GM18867 (cell line): Measurements from ENCODE around the gene BEND3.
"Not testable (repeated sequence)": the region's sequence is repeated elsewhere in the genome, so short reads cannot be mapped to it uniquely, and the experiment has no call there.

Experiments used
- ATAC-seq: cut with Tn5 transposase; IDR thresholded peaks from one replicate; pipeline ENCODE4 v1.9.1; 2021; ENCODE audit warnings: mild to moderate bottlenecking, moderate library complexity; ENCODE audit not compliant: unreplicated experiment

BEND3 gene

DNA sequence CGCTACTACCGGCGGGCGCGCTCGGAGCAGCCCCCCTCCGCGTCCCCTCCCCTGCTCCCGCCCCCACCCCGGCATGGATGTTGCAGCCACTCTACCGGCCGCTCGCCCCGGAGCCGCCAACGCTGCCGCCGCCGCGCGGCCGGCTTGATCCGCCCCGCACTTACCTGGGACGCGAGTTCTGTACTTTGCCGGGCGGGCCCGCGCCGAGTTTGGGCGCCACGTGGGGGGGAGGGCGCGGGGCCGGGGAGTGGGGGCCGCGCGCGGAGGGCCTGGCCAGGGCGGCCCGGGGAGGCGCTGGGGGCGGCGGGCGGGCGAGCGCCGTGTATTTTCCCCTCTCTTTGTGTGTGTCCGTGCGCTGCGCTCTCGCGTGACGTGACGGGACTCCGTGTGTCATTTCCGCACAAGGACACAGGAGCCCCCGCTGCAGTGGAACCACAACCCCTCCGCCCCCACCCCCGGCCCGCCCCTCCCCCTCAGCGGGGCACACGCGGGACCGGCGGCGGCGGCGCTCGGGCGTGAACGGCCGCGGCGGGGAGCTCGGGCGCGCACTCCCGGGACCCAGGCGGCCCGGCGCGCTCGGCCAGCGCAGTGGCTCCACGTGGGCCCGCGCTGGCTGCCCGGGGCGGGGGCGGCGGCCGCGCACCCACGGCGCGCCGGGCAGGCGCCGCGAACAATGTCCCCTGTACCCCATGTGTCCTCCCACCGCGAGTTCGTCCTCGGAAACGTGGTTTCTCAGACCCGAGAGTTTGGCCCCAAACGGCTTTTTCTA, at the start of gene BEND3:
TSS of gene BEND3 (minus strand) at position 590 of the 769 bp plus-strand sequence. CDS start 16,230 bp downstream, outside the sequence.
- ATAC-seq, result peak; percentile 28

DNA sequence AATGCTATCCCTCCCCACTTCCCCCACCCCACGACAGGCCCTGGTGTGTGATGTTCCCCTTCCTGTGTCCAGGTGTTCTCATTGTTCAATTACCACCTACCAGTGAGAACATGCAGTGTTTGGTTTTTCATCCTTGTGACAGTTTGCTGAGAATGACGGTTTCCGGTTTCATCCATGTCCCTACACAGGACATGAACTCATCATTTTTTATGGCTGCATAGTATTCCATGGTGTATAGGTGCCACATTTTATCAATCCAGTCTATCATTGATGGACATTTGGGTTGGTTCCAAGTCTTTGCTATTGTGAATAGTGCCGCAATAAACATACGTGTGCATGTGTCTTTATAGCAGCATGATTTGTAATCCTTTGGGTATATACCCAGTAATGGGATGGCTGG, 49.0 kb upstream of the BEND3 start:
- ATAC-seq, result not testable (repeated sequence)

DNA sequence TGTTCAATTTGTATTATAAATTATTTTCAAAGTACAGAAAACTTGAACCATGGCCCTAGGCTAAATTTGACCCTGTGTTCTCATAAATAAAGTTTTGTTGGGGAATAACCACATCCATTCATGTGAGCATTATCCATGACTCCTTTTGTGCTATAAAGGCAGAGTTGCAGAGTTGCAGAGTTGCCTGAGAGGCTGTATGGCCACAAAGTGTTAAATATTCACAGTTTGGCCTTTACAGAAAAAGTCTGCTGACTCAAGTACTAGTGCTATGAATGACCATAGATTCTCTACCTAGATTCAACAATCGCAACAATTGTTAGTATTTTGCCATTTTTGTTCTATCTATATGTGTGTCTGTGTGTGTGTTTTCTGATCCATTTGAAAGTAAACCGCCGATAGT, 46.2 kb upstream of the BEND3 start:
- no peak for ATAC-seq

GRCh38 chr6:107156617-107157016, 41.3 kb upstream of the BEND3 start:
- no peak for ATAC-seq

DNA sequence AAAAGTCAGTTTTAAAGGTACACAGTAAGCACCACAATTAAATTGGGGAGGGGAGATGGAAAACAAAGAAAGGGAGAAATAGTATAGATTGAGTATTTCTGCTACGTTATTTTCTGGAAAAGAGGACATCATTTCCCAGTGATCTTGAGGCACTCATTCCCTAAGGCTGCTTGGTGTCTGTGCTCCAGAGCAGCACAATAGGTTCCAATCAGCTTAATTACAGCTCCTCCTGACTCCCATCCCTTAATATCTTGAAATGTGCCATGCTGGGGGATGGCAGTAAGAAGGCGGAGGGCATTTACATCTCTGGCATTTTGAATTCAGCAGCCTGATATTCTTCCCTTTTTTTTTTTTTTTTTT, 39.5 kb upstream of the BEND3 start:
- ATAC-seq, result no peak

- no peak for ATAC-seq
Observed at GRCh38 chr6:107154131-107154800, 39.0 kb upstream of the BEND3 start.

- no peak for ATAC-seq
Observed at GRCh38 chr6:107152638-107153430, 37.5 kb upstream of the BEND3 start.

DNA sequence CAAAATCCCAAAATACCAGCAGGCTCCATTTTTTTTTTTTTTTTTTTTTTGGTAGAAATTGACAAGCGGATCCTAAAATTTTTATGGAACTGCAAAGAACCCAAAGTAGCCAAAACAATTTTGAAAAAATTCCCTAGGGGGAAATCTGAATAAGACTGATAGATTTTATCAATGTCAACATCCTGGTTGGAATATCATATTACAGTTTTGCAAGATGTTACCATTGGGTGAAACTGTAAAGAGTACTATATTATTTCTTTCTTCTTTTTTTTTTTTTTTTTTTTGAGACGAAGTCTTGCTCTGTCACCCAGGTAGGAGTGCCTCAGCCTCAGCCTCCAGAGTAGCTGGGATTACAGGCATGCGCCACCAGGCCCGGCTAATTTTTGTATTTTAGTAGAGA, 29.4 kb upstream of the BEND3 start:
- no peak for ATAC-seq

DNA sequence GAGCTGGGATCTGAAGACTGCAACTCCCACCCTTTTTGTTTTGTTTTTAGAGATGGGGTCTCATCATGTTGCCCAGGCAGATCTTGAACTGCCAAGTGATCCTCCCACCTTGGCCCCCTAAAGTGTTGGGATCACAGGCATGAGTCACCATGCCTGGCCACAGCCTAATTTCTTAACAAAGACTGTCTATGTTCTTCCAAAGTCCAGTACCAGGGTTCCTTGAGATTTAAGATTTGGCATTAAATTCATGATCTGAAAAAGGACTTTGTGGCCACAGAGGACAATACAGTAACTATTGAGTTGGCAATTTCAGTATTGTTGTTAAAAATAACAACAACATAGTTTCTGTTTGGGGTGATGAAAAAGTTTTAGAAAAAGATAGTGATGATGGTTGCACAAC, 28.7 kb upstream of the BEND3 start:
- no peak for ATAC-seq

DNA sequence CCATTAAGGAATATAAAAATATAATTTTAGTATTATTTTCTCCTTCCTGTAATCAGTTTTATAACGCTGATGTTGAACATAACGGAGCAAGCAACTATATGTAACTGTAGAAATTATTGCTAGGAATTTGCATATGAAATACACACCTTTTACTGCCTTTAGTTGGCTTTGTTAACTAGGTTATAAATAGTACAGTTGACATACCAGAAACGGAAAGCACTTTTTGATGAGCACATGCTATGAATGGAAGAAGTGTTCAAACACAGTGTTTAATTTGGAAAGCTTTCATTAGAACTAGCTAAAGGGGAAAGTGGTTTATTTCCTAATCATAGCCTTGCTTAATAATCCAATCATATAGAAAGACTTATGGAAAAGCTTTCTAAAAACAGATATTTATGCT, 25.3 kb upstream of the BEND3 start:
- ATAC-seq, result peak; percentile 63

- not testable (repeated sequence) for ATAC-seq
Observed at GRCh38 chr6:107136324-107136723, 21.0 kb upstream of the BEND3 start.

DNA sequence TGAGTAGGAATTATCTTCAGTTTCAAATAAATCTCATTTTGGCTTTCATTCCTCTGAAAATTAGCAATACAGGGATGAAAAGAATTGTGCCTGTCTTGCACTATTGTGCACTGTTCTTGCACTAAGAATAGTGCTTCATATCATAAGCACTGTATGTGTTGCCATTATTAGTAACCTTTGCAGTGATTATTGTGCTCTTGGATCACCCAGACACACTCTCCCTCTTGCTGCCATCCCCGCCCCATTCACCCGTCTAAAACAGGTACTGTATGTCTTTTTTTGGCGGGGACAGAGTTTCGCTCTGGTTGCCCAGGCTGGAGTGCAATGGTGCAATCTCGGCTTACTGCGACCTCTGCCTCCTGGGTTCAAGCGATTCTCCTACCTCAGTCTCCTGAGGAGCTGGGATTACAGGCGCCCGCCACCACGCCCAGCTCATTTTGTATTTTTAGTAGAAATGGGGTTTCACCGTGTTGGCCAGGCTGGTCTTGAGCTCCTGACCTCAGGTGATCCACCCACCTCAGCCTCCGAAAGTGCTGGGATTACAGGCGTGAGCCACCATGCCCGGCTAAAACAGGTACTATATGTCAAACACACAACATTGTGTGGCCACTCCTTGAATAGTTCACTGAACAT, 19.8 kb upstream of the BEND3 start:
- not testable (repeated sequence) for ATAC-seq

DNA sequence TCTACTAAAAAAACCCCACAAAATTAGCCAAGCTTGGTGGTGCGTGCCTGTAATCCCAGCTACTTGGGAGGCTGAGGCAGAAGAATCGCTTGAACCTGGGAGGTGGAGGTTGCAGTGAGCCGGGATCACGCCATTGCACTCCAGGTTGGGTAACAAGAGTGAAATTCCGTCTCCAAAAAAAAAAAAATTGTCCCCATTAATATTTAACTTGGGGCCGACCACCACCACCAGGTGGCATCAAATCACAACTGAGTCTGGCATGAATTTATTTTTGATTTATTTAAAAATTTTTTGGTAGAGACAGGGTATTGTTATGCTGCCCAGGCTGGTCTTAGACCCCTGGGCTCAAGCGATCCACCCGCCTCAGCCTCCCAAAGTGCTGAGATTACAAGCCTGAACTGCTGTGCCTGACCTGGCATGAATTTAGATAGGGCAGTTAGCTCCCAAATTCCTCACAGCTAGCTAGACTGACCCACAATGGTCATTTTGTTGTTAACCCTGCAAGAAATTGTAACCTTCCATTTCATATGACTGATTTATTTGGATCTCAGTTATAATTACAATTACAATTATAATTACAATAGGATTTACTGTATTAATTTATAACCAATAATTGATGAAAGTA, 17.1 kb upstream of the BEND3 start:
- no peak for ATAC-seq

GRCh38 chr6:107129370-107129925, 14.1 kb upstream of the BEND3 start:
- no peak for ATAC-seq

GRCh38 chr6:107128577-107128976, 13.3 kb upstream of the BEND3 start:
- ATAC-seq, result no peak

- no peak for ATAC-seq
Observed at GRCh38 chr6:107128175-107128574, 12.9 kb upstream of the BEND3 start.

GRCh38 chr6:107125771-107126170, 10.5 kb upstream of the BEND3 start:
- no peak for ATAC-seq

DNA sequence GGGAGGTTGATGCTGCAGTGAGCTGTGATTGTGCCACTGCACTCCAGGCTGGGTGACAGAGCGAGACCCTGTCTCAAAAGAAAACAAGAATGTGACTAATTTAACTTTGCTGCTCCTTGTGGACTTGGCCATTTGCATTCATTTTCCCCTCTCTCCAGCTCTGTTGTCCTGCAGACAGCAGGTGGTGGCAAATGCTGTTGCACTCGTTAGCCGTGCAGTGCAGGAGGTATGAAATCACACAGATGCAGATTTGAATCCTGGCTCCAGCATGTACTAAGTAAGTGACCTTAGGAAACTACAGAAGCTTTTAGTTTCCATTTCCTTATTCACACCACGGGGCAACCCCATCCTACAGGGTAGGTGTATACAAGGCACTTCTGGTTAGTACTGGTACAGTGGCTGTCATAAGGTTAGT, 9.6 kb upstream of the BEND3 start:
- ATAC-seq, result peak; percentile 77

DNA sequence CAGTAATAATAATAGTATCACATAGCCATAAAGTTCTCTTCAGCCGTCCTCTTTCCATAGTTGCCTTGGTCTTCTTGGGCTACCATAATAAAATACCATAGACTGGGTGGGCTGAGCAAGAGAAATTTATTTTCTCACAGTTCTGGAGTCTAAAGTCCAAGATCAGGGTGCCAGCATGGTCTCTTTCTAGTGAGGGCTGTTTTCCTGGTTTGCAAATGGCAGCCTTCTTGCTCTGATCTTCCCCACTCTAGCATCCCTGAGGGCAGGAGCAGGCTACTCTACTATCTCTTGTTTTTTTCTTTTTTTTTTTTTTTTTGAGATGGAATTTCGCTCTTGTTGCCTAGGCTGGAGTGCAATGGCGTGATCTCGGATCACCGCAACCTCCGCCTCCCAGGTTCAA, 8.2 kb upstream of the BEND3 start:
- no peak for ATAC-seq

GRCh38 chr6:107122748-107123147, 7.4 kb upstream of the BEND3 start:
- no peak for ATAC-seq
